ENCODE results near the gene DSC1.

Gene DSC1

GRCh38 chr18:31088532-31088931, 74.1 kb downstream of the DSC1 start:
- TF ChIP-seq CTCF (IDR thresholded peaks at IDR 0.05) = no peak
- Histone ChIP-seq H3K27ac (no peak overlapping the region), H3K4me3 (no peak overlapping the region)
- no peak for DNase-seq (ENCODE audit: low spot score)

- Histone ChIP-seq H3K27ac (no peak overlapping the region), H3K4me3 (no peak overlapping the region)
- no peak for TF ChIP-seq CTCF (IDR thresholded peaks at IDR 0.05)
- DNase-seq (ENCODE audit: low spot score) = no peak
These were observed 82.7 kb downstream of the DSC1 start for GRCh38 chr18:31079973-31080372.
